Body of pancreas (tissue), 4 donors: Measurements from ENCODE around the gene ERC2.

Experiments used
- CTCF ChIP-seq, 7 experiments: fragments of 450-650 bp in 4 of 7; fragments of 200-600 bp in 3 of 7; sonication (generic) in 3 of 7; IDR thresholded peaks; one replicate each; pipeline ENCODE4 v1.5.1; 2016 to 2019; ENCODE audit warnings: antibody characterized with exemption in 7 of 7
- POLR2A ChIP-seq, 3 donors: fragments of 450-650 bp; IDR thresholded peaks; one replicate each; pipeline ENCODE4 v1.6.1; 2016; ENCODE audit warnings: antibody characterized with exemption in 3 of 3, mild to moderate bottlenecking in 2 of 3

GRCh38 chr3:56048331-56048730, 419.9 kb downstream of the ERC2 start:
- TF ChIP-seq CTCF (IDR thresholded peaks at IDR 0.05) (no peak), POLR2A (IDR thresholded peaks at IDR 0.05) (no peak)
